ENCODE measurements around the gene ELP2.

Gene ELP2

GRCh38 chr18:36175481-36175880, 45.8 kb downstream of the ELP2 start:
- no peak for TF ChIP-seq CTCF (conservative IDR thresholded peaks at IDR 0.05; ENCODE audit: low read length)
- H3K4me3 ChIP-seq (ENCODE audit: low read length), result no peak overlapping the region
- DNase-seq (ENCODE audit: low read depth), result no peak

GRCh38 chr18:36176177-36176584, 46.5 kb downstream of the ELP2 start:
- H3K4me3 ChIP-seq (ENCODE audit: low read length), result no peak overlapping the region
- TF ChIP-seq CTCF (conservative IDR thresholded peaks at IDR 0.05; ENCODE audit: low read length), result no peak
- DNase-seq (ENCODE audit: low read depth), result no peak

- DNase-seq (ENCODE audit: low read depth), result peak; percentile 57
- no peak overlapping the region for H3K4me3 ChIP-seq (ENCODE audit: low read length)
- no peak for TF ChIP-seq CTCF (conservative IDR thresholded peaks at IDR 0.05; ENCODE audit: low read length)
Measured at GRCh38 chr18:36176711-36177110, 47.0 kb downstream of the ELP2 start.

GRCh38 chr18:36177913-36178312, 48.2 kb downstream of the ELP2 start:
- no peak for TF ChIP-seq CTCF (conservative IDR thresholded peaks at IDR 0.05; ENCODE audit: low read length)
- no peak overlapping the region for H3K4me3 ChIP-seq (ENCODE audit: low read length)
- DNase-seq (ENCODE audit: low read depth), result no peak

GRCh38 chr18:36179562-36180355, 50.1 kb downstream of the ELP2 start:
- peak; percentile 66 for DNase-seq (ENCODE audit: low read depth)
- TF ChIP-seq CTCF (conservative IDR thresholded peaks at IDR 0.05; ENCODE audit: low read length), result no peak
- no peak overlapping the region for H3K4me3 ChIP-seq (ENCODE audit: low read length)

GRCh38 chr18:36181441-36181840, 51.7 kb downstream of the ELP2 start:
- no peak for TF ChIP-seq CTCF (conservative IDR thresholded peaks at IDR 0.05; ENCODE audit: low read length)
- DNase-seq (ENCODE audit: low read depth), result no peak
- no peak overlapping the region for H3K4me3 ChIP-seq (ENCODE audit: low read length)

GRCh38 chr18:36181898-36182506, 52.3 kb downstream of the ELP2 start:
- no peak overlapping the region for H3K4me3 ChIP-seq (ENCODE audit: low read length)
- no peak for DNase-seq (ENCODE audit: low read depth)
- TF ChIP-seq CTCF (conservative IDR thresholded peaks at IDR 0.05; ENCODE audit: low read length), result no peak

Data from AG10803 (cell line).